Omental fat pad (tissue), 4 donors: ENCODE measurements around the gene KRTAP5-8. TPM values are rescaled to one million over a fixed set of nuclear protein-coding genes. Genes with fewer than 3 reads are reported as not detected.
"Not testable (repeated sequence)": the region's sequence is repeated elsewhere in the genome, so short reads cannot be mapped to it uniquely, and the experiment has no call there.

Experiments
- ATAC-seq: fragments of 150-250 bp; one replicate; pipeline ENCODE4 v1.9.1; 2016; ENCODE audit warnings: mild to moderate bottlenecking, moderate library complexity; ENCODE audit not compliant: low FRiP score
- DNase-seq: peaks from one replicate; pipeline ENCODE4 v3.0.0-alpha.2; 2019; ENCODE audit warnings: low spot score
- CTCF ChIP-seq, 3 donors: fragments of 450-650 bp; IDR thresholded peaks; one replicate each; pipeline ENCODE4 v1.5.1; 2016 to 2017; ENCODE audit warnings: antibody characterized with exemption in 3 of 3, mild to moderate bottlenecking in 3 of 3, moderate library complexity in 2 of 3
- total RNA-seq, 4 donors: library from RNA; depleted of rRNA; stranded (reverse); fragments of >200 nt; gene quantifications; one replicate each; pipeline ENCODE4 v1.1.0, GENCODE V29; 2016

The KRTAP5-8 gene
- total RNA-seq, 4 donors from 2014 or later = not detected

DNA sequence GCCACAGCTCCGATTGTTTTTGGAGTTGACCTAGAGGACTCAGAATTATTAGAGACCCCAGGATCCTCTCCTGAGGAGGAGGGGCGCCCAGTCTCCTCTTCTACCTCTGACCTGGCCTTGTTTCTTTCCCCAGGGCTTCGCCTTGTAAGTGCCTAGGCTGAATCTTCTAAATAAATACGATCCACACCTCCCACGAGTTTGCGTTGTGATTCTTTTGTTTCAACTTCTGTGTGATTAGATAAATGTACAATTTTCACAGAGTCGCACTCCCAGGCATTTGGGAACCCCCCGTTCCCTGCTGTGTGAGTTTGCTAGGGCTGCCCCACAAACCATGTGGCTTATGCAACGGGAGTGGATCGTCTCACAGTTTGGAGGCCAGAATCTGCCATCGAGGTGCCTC is 1.2 kb downstream of the KRTAP5-8 start:
- ATAC-seq = no peak
- TF ChIP-seq CTCF (IDR thresholded peaks at IDR 0.05) = no peak
- no peak for DNase-seq

DNA sequence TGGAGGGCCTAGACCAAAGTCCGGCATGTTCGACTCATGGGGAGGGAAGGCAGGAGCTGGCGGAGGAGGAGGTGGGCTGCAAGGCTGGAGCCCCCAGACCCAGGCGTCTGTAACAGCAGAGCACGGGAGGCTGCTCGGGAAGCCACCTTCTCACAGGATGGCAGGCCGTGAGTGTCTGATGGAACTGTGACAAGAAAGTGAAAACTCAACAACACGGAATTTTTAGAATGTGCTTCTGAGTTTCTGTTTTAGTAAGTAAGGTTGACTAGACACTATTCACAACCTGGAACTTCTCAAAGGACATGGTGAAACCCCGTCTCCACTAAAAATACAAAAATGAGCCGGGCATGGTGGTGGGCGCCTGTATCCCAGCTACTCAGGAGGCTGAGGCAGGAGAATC is 2.1 kb downstream of the KRTAP5-8 start:
- not testable (repeated sequence) for ATAC-seq, DNase-seq

- DNase-seq, ATAC-seq: not testable (repeated sequence)
Observed at GRCh38 chr11:71540521-71541304, 2.9 kb downstream of the KRTAP5-8 start.

- no peak for DNase-seq
- TF ChIP-seq CTCF (IDR thresholded peaks at IDR 0.05) = no peak
- ATAC-seq = no peak
Observed at GRCh38 chr11:71542382-71542781, 4.6 kb downstream of the KRTAP5-8 start.

DNA sequence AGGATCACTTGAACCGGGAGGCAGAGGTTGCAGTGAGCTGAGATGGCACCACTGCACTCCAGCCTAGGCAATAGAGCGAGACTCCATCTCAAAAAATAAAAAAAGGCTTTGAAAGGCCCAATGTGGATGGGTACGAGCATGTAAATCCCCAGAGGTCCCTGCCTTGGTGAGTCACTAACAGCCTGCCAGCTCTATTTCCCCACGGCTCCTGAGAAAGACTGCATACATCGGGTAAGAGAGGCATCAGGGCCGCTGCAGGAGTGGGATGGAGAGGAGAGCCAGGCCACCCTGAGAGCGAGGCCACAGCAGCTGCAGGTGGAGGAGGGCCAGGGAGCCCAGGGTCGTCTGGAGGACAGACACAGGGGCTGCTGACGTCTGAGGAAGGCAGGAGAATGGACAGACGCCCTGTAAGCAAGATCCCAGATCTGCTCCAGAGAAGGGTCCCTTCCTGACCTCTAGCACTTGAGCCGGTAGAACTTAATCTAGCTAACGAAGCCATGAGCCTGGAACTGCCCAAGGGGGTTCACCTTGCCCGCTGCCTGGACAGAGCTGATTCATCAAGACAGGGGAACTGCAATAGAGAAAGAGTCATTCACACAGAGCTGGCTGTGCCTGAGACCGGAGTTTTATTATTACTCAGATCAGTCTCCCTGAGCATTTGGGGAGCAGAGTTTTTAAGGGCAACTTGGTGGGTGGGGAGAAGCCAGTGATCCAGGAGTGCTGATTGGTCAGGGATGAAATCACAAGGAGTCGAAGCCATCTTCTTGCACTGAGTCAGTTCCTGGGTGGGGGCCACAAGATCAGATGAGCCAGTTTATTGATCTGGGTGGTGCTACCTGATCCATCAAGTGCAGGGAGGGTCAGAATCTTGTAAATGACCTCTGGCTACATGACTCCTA is 5.3 kb downstream of the KRTAP5-8 start:
- no peak for ATAC-seq

DNA sequence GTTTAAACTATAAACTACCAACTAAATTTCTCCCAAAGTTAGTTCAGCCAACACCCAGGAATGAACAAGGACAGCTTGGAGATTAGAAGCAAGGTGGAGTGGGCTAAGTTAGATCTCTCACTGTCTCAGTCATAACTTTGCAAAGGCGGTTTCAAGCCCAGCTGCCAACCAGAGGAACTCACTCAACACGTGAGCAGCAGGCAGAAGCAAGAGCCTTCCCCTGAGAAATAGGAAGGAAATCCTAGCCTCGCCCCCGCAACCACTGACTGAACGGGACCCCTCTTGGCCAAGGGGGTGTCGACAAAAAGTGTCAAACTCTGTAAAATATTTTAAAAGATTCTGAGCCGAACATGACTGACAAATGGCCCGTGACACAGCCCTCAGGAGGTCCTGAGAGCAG is 6.0 kb downstream of the KRTAP5-8 start:
- no peak for TF ChIP-seq CTCF (IDR thresholded peaks at IDR 0.05)
- ATAC-seq (no peak), DNase-seq (no peak)

More for the DNA sequence above, 5.3 kb downstream of the KRTAP5-8 start:
- DNase-seq = no peak
- no peak for TF ChIP-seq CTCF (IDR thresholded peaks at IDR 0.05)

GRCh38 chr11:71544525-71545214 is 6.8 kb downstream of the KRTAP5-8 start:
- ATAC-seq = no peak
- no peak for TF ChIP-seq CTCF (IDR thresholded peaks at IDR 0.05)
- no peak for DNase-seq
